ENCODE results near the gene LRRC8D.
"Not testable (repeated sequence)": the region's sequence is repeated elsewhere in the genome, so short reads cannot be mapped to it uniquely, and the experiment has no call there.

Gene LRRC8D

GRCh38 chr1:89794406-89794805, 26.4 kb upstream of the LRRC8D start:
- Histone ChIP-seq H3K4me3 (ENCODE audit: low read length) (no peak overlapping the region), H3K36me3 (ENCODE audit: control insufficient read depth, low read depth, low read length) (no peaks in the 10 kb centered on the region)

GRCh38 chr1:89795571-89795970, 25.3 kb upstream of the LRRC8D start:
- not testable (repeated sequence) for H3K4me1 ChIP-seq (ENCODE audit: control insufficient read depth, low read depth, low read length); H3K27me3 ChIP-seq (ENCODE audit: control insufficient read depth, insufficient read depth, low read length); H3K4me3 ChIP-seq (ENCODE audit: low read length); H3K36me3 ChIP-seq (ENCODE audit: control insufficient read depth, low read depth, low read length); H3K27ac ChIP-seq (ENCODE audit: low read length); H3K9ac ChIP-seq (ENCODE audit: low read length); H3K9me3 ChIP-seq (ENCODE audit: control insufficient read depth, low read depth, low read length)

More at GRCh38 chr1:89794406-89794805, 26.4 kb upstream of the LRRC8D start:
- H3K9ac ChIP-seq (ENCODE audit: low read length): no peak overlapping the region
- no peaks in the 10 kb centered on the region for H3K9me3 ChIP-seq (ENCODE audit: control insufficient read depth, low read depth, low read length)
- H3K27ac ChIP-seq (ENCODE audit: low read length): no peak overlapping the region
- H3K27me3 ChIP-seq (ENCODE audit: control insufficient read depth, insufficient read depth, low read length): no peaks in the 10 kb centered on the region
- H3K4me1 ChIP-seq (ENCODE audit: control insufficient read depth, low read depth, low read length): peaks cover 7% of the 10 kb centered on the region

GRCh38 chr1:89797876-89798275, 23.0 kb upstream of the LRRC8D start:
- not testable (repeated sequence) for H3K9me3 ChIP-seq (ENCODE audit: control insufficient read depth, low read depth, low read length); H3K4me3 ChIP-seq (ENCODE audit: low read length); H3K4me1 ChIP-seq (ENCODE audit: control insufficient read depth, low read depth, low read length); H3K27ac ChIP-seq (ENCODE audit: low read length); H3K36me3 ChIP-seq (ENCODE audit: control insufficient read depth, low read depth, low read length); H3K27me3 ChIP-seq (ENCODE audit: control insufficient read depth, insufficient read depth, low read length); H3K9ac ChIP-seq (ENCODE audit: low read length)

GRCh38 chr1:89799495-89799894, 21.3 kb upstream of the LRRC8D start:
- no peak overlapping the region for H3K4me3 ChIP-seq (ENCODE audit: low read length)
- no peaks in the 10 kb centered on the region for H3K27me3 ChIP-seq (ENCODE audit: control insufficient read depth, insufficient read depth, low read length)
- no peak overlapping the region for H3K27ac ChIP-seq (ENCODE audit: low read length)
- peaks cover 5% of the 10 kb centered on the region for H3K4me1 ChIP-seq (ENCODE audit: control insufficient read depth, low read depth, low read length)
- no peaks in the 10 kb centered on the region for H3K9me3 ChIP-seq (ENCODE audit: control insufficient read depth, low read depth, low read length)
- H3K36me3 ChIP-seq (ENCODE audit: control insufficient read depth, low read depth, low read length): no peaks in the 10 kb centered on the region
- H3K9ac ChIP-seq (ENCODE audit: low read length): no peak overlapping the region

- H3K27me3 ChIP-seq (ENCODE audit: control insufficient read depth, insufficient read depth, low read length): no peaks in the 10 kb centered on the region
- H3K4me1 ChIP-seq (ENCODE audit: control insufficient read depth, low read depth, low read length): peaks cover 7% of the 10 kb centered on the region
- no peak overlapping the region for H3K27ac ChIP-seq (ENCODE audit: low read length)
- H3K9ac ChIP-seq (ENCODE audit: low read length): no peak overlapping the region
- no peaks in the 10 kb centered on the region for H3K9me3 ChIP-seq (ENCODE audit: control insufficient read depth, low read depth, low read length)
- H3K4me3 ChIP-seq (ENCODE audit: low read length): no peak overlapping the region
- H3K36me3 ChIP-seq (ENCODE audit: control insufficient read depth, low read depth, low read length): no peaks in the 10 kb centered on the region
Measured at GRCh38 chr1:89800022-89800655, 20.7 kb upstream of the LRRC8D start.

GRCh38 chr1:89800718-89801117, 20.1 kb upstream of the LRRC8D start:
- H3K27me3 ChIP-seq (ENCODE audit: control insufficient read depth, insufficient read depth, low read length): no peaks in the 10 kb centered on the region
- peaks cover 7% of the 10 kb centered on the region for H3K4me1 ChIP-seq (ENCODE audit: control insufficient read depth, low read depth, low read length)
- no peak overlapping the region for H3K4me3 ChIP-seq (ENCODE audit: low read length)
- no peaks in the 10 kb centered on the region for H3K9me3 ChIP-seq (ENCODE audit: control insufficient read depth, low read depth, low read length)
- H3K27ac ChIP-seq (ENCODE audit: low read length): no peak overlapping the region
- no peaks in the 10 kb centered on the region for H3K36me3 ChIP-seq (ENCODE audit: control insufficient read depth, low read depth, low read length)
- H3K9ac ChIP-seq (ENCODE audit: low read length): no peak overlapping the region

- no peaks in the 10 kb centered on the region for H3K9me3 ChIP-seq (ENCODE audit: control insufficient read depth, low read depth, low read length)
- no peak overlapping the region for H3K9ac ChIP-seq (ENCODE audit: low read length)
- no peak overlapping the region for H3K4me3 ChIP-seq (ENCODE audit: low read length)
- no peak overlapping the region for H3K27ac ChIP-seq (ENCODE audit: low read length)
- H3K27me3 ChIP-seq (ENCODE audit: control insufficient read depth, insufficient read depth, low read length): no peaks in the 10 kb centered on the region
- no peaks in the 10 kb centered on the region for H3K36me3 ChIP-seq (ENCODE audit: control insufficient read depth, low read depth, low read length)
- H3K4me1 ChIP-seq (ENCODE audit: control insufficient read depth, low read depth, low read length): peaks cover 7% of the 10 kb centered on the region
Measured at GRCh38 chr1:89802051-89802450, 18.8 kb upstream of the LRRC8D start.

- H3K9me3 ChIP-seq (ENCODE audit: control insufficient read depth, low read depth, low read length): no peaks in the 10 kb centered on the region
- no peak overlapping the region for H3K9ac ChIP-seq (ENCODE audit: low read length)
- no peaks in the 10 kb centered on the region for H3K27me3 ChIP-seq (ENCODE audit: control insufficient read depth, insufficient read depth, low read length)
- peaks cover 7% of the 10 kb centered on the region for H3K4me1 ChIP-seq (ENCODE audit: control insufficient read depth, low read depth, low read length)
- H3K36me3 ChIP-seq (ENCODE audit: control insufficient read depth, low read depth, low read length): no peaks in the 10 kb centered on the region
- no peak overlapping the region for H3K4me3 ChIP-seq (ENCODE audit: low read length)
- no peak overlapping the region for H3K27ac ChIP-seq (ENCODE audit: low read length)
Measured at GRCh38 chr1:89802841-89803240, 18.0 kb upstream of the LRRC8D start.

- Histone ChIP-seq H3K27ac (ENCODE audit: low read length) (no peak overlapping the region), H3K4me3 (ENCODE audit: low read length) (no peak overlapping the region), H3K4me1 (ENCODE audit: control insufficient read depth, low read depth, low read length) (peaks cover 20% of the 10 kb centered on the region), H3K27me3 (ENCODE audit: control insufficient read depth, insufficient read depth, low read length) (peaks cover 5% of the 10 kb centered on the region), H3K36me3 (ENCODE audit: control insufficient read depth, low read depth, low read length) (no peaks in the 10 kb centered on the region), H3K9me3 (ENCODE audit: control insufficient read depth, low read depth, low read length) (no peaks in the 10 kb centered on the region), H3K9ac (ENCODE audit: low read length) (no peak overlapping the region)
Measured at GRCh38 chr1:89804642-89805237, 16.1 kb upstream of the LRRC8D start.

GRCh38 chr1:89806616-89807015, 14.2 kb upstream of the LRRC8D start:
- Histone ChIP-seq H3K9ac (ENCODE audit: low read length) (no peak overlapping the region), H3K4me3 (ENCODE audit: low read length) (no peak overlapping the region), H3K27me3 (ENCODE audit: control insufficient read depth, insufficient read depth, low read length) (peaks cover 12% of the 10 kb centered on the region), H3K9me3 (ENCODE audit: control insufficient read depth, low read depth, low read length) (no peaks in the 10 kb centered on the region), H3K4me1 (ENCODE audit: control insufficient read depth, low read depth, low read length) (peaks cover 20% of the 10 kb centered on the region), H3K27ac (ENCODE audit: low read length) (no peak overlapping the region), H3K36me3 (ENCODE audit: control insufficient read depth, low read depth, low read length) (no peaks in the 10 kb centered on the region)

GRCh38 chr1:89807503-89807902, 13.3 kb upstream of the LRRC8D start:
- H3K27ac ChIP-seq (ENCODE audit: low read length): no peak overlapping the region
- peaks cover 12% of the 10 kb centered on the region for H3K27me3 ChIP-seq (ENCODE audit: control insufficient read depth, insufficient read depth, low read length)
- H3K9ac ChIP-seq (ENCODE audit: low read length): no peak overlapping the region
- no peak overlapping the region for H3K4me3 ChIP-seq (ENCODE audit: low read length)
- H3K4me1 ChIP-seq (ENCODE audit: control insufficient read depth, low read depth, low read length): peaks cover 16% of the 10 kb centered on the region
- no peaks in the 10 kb centered on the region for H3K36me3 ChIP-seq (ENCODE audit: control insufficient read depth, low read depth, low read length)
- H3K9me3 ChIP-seq (ENCODE audit: control insufficient read depth, low read depth, low read length): no peaks in the 10 kb centered on the region

- H3K27me3 ChIP-seq (ENCODE audit: control insufficient read depth, insufficient read depth, low read length): peaks cover 12% of the 10 kb centered on the region
- H3K4me3 ChIP-seq (ENCODE audit: low read length): no peak overlapping the region
- H3K9ac ChIP-seq (ENCODE audit: low read length): no peak overlapping the region
- no peak overlapping the region for H3K27ac ChIP-seq (ENCODE audit: low read length)
- peaks cover 16% of the 10 kb centered on the region for H3K4me1 ChIP-seq (ENCODE audit: control insufficient read depth, low read depth, low read length)
- no peaks in the 10 kb centered on the region for H3K9me3 ChIP-seq (ENCODE audit: control insufficient read depth, low read depth, low read length)
- no peaks in the 10 kb centered on the region for H3K36me3 ChIP-seq (ENCODE audit: control insufficient read depth, low read depth, low read length)
Measured at GRCh38 chr1:89807983-89808382, 12.8 kb upstream of the LRRC8D start.
